Bronchial epithelial cell (primary cell): ENCODE data around the gene ACBD6. TPM values are rescaled to one million over a fixed set of nuclear protein-coding genes. Genes with fewer than 3 reads are reported as not detected.

Experiments
- DNase-seq: peaks from one replicate; pipeline ENCODE4 v3.0.0-alpha.2; 2010; ENCODE audit warnings: low read depth
- FAIRE-seq: peaks from 2 replicates; lab custom pipeline; 2011; peaks lifted over from hg19 to GRCh38; lab: Jason Lieb, UNC
- H3K27me3 ChIP-seq: 2 replicates; pipeline ENCODE4 v1.5.1; 2011; ENCODE audit warnings: low read length; ENCODE audit not compliant: control insufficient read depth, insufficient read depth
- H3K36me3 ChIP-seq: 2 replicates; pipeline ENCODE4 v1.5.1; 2011; ENCODE audit warnings: low read length; ENCODE audit not compliant: control insufficient read depth, insufficient read depth
- H3K4me3 ChIP-seq: 2 replicates; pipeline ENCODE4 v1.5.1; 2011; ENCODE audit warnings: mild to moderate bottlenecking, low read depth, low read length, control low read depth
- CTCF ChIP-seq: IDR thresholded peaks from 2 replicates; pipeline ENCODE4 v1.5.1; 2011; ENCODE audit warnings: mild to moderate bottlenecking, moderate library complexity, low read length, control low read depth, inconsistent platforms; ENCODE audit not compliant: insufficient read depth, severe bottlenecking
- total RNA-seq: library from RNA; depleted of rRNA; stranded (reverse); fragments of >200 nt; gene quantifications from 2 replicates; pipeline ENCODE4 v1.2.1, GENCODE V29; 2014

ACBD6 gene
- total RNA-seq, 1 donor from 2014 or later, result 118 TPM

GRCh38 chr1:180536821-180537372 lies 34.5 kb upstream of the ACBD6 start:
- no peak overlapping the region for H3K4me3 ChIP-seq
- no peak for DNase-seq
- TF ChIP-seq CTCF, result no peak
- FAIRE-seq, result no peak
- no peaks in the 10 kb centered on the region for H3K27me3 ChIP-seq
- no peaks in the 10 kb centered on the region for H3K36me3 ChIP-seq

GRCh38 chr1:180535418-180535999 lies 33.1 kb upstream of the ACBD6 start:
- Histone ChIP-seq H3K36me3 (no peaks in the 10 kb centered on the region), H3K4me3 (no peak overlapping the region), H3K27me3 (no peaks in the 10 kb centered on the region)
- FAIRE-seq (no peak), DNase-seq (no peak)
- TF ChIP-seq CTCF, result no peak

- H3K27me3 ChIP-seq, result no peaks in the 10 kb centered on the region
- no peak overlapping the region for H3K4me3 ChIP-seq
- no peak for FAIRE-seq
- no peak for DNase-seq
- no peak for TF ChIP-seq CTCF
- H3K36me3 ChIP-seq, result no peaks in the 10 kb centered on the region
These were observed 31.8 kb upstream of the ACBD6 start for GRCh38 chr1:180534214-180534613.

GRCh38 chr1:180533266-180533987 lies 31.1 kb upstream of the ACBD6 start:
- Histone ChIP-seq H3K36me3 (no peaks in the 10 kb centered on the region), H3K4me3 (no peak overlapping the region), H3K27me3 (no peaks in the 10 kb centered on the region)
- no peak for FAIRE-seq
- peak; percentile 34 for DNase-seq
- peak; percentile 76 for TF ChIP-seq CTCF

GRCh38 chr1:180532854-180533253 lies 30.5 kb upstream of the ACBD6 start:
- FAIRE-seq, result no peak
- no peaks in the 10 kb centered on the region for H3K36me3 ChIP-seq
- no peak overlapping the region for H3K4me3 ChIP-seq
- no peaks in the 10 kb centered on the region for H3K27me3 ChIP-seq
- DNase-seq, result no peak
- no peak for TF ChIP-seq CTCF
